Cortex of kidney (tissue), 1 donor: ENCODE measurements around the gene ZDHHC14.
"Not testable (repeated sequence)": the region's sequence is repeated elsewhere in the genome, so short reads cannot be mapped to it uniquely, and the experiment has no call there.

Experiments
- DNase-seq: peaks from one replicate; lab custom pipeline; 2025; lab: John Stamatoyannopoulos, UW

ZDHHC14 gene

DNA sequence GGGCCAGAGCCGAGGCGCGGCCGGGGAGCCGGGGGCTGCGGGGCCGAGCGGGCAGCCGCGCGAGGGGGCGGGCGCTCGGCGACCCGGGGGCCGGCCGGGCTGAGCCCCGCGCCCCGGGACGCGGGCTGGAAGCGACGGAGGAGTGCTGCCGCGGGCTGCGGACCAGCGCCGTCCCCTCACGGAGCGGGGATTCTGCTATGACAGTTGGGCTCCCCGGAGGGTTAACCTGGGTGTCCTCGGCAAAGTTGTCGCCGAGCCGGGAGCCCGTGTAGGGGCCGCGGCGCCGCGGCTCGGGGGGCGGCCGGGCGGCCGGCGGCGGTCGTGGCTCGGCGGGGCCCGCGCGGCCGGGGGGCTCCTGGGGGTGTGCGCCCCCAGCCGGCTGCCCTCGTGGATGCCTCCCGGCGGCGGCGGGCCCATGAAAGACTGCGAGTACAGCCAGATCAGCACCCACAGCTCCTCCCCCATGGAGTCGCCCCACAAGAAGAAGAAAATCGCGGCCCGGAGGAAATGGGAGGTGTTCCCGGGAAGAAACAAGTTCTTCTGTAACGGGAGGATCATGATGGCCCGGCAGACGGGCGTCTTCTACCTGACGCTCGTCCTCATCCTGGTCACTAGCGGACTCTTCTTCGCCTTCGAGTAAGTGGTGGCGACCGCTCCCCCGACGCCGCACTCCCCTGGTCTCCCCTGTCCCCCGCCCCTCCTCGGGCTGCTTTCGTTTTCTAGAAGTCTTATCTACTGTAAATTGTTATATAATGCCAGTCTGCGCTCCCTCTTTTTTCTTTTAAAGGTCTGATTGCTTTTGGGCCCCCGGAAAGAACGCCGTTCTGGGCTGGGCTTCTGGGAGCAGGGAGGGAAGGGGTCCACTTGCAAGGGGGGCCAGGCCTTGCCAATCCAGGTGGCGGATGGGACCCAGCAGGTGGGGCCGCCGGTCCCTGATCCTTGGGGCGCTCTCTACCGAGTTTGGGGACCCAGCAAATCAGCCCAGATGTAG, 936 bp downstream of the ZDHHC14 start:
- no peak for DNase-seq

GRCh38 chr6:157382821-157383220, 1.8 kb downstream of the ZDHHC14 start:
- no peak for DNase-seq

DNA sequence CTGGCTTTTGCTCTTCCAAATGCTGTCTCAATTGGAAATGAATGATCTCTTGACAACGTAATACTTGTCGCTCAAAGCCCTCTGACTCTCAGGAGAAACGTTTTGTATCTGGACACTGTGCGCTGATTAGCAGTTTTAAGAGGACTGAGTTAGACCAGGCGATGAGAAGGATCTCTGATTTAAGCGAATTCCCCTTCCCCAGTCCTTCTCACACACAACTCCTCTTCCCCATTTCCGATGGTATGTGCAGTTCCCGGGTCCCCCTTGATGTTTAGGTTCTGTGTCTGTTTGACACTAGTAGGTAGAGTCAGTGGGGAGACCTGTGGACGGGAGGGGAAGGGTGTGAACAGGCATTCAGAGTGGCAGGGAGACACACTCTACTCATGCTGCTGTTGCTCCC, 2.5 kb downstream of the ZDHHC14 start:
- no peak for DNase-seq

DNA sequence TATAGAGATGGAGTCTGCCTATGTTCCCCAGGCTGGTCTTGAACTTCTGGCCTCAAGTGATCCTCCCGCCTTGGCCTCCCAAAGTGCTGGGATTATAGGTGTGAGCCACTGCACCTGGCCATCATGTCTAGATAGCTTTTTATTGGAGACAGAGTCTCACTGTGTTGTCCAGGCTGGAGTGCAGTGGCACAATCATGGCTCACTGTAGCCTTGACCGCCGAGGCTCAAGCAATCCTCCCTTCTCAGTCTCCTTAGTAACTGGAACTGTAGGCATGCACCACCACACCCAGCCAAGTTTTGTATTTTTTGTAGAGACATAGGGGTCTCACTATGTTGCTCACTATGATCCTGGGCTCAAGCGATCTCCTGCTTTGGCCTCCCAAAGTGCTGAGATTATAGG, 4.0 kb downstream of the ZDHHC14 start:
- DNase-seq: not testable (repeated sequence)

DNA sequence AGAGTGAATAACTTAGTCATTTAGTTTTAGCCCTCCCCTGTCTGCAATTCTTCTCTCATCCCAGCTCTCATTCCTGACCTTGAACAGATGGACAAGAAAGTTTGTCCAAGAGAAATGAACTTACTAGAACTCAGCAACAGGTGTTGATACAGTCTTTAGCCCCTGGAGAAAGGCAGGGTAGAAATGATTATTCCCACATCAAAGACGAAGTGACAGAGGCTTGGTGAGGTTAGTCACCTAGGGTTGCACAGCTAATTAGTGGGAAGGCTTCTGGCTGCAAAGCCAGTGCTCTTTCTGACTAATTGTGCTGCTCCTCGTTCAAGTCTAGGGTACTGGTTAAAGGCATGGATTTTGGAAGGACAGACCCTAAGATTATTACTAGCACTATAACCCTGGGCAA, 4.5 kb downstream of the ZDHHC14 start:
- no peak for DNase-seq

- DNase-seq: no peak
These were observed 5.0 kb downstream of the ZDHHC14 start for GRCh38 chr6:157386023-157386422.

DNA sequence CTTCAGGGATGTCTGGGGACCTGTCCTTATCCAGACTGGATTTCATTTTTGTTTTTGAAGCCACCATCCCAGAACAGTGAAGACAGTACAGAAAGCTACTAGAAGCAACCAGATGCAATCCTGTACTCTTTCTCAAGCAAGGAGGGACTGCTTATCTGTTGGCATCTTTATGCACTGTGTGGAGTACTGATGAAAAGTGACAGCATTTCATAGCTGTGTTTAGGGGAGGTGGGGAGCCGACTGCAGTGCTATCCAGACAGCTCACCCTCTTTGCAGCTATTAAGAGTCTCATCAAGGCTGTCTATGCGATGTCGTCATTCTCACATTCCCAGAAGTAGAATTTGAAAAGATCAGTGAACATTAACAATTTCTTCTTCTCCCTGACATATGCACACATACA, 5.5 kb downstream of the ZDHHC14 start:
- DNase-seq: no peak

- no peak for DNase-seq
These were observed 7.9 kb downstream of the ZDHHC14 start for GRCh38 chr6:157388924-157389323.

- DNase-seq: no peak
These were observed 9.5 kb downstream of the ZDHHC14 start for GRCh38 chr6:157390273-157391060.

DNA sequence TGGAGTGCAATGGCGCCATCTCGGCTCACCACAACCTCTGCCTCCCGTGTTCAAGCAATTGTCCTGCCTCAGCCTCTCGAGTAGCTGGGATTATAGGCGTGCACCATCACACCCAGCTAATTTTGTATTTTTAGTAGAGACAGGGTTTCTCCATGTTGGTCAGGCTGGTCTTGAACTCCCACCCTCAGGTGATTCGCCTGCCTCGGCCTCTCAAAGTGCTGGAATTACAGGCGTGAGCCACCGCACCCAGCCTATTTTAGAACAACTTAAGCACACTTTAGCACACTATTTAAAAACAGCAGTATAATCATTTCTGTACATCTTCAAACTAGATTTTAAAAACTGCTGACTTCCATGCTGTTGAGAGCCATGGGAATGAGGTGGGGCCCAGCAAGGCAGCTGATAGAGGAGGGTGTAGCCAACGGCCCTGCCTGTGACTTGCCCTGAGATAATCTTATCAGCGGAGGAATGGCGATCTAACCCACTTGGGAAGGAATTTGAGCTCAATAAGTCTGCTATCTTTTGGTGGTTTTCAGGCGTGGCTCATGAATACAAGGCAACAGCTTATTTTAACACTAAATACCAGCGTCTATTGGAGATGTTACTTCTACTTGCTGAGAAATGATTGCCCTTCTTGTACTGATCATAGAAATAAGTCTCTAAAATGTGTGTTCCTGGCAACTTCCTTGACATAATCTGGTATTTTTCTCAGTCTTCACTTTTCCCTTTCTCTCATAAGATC, 12.1 kb downstream of the ZDHHC14 start:
- no peak for DNase-seq

DNA sequence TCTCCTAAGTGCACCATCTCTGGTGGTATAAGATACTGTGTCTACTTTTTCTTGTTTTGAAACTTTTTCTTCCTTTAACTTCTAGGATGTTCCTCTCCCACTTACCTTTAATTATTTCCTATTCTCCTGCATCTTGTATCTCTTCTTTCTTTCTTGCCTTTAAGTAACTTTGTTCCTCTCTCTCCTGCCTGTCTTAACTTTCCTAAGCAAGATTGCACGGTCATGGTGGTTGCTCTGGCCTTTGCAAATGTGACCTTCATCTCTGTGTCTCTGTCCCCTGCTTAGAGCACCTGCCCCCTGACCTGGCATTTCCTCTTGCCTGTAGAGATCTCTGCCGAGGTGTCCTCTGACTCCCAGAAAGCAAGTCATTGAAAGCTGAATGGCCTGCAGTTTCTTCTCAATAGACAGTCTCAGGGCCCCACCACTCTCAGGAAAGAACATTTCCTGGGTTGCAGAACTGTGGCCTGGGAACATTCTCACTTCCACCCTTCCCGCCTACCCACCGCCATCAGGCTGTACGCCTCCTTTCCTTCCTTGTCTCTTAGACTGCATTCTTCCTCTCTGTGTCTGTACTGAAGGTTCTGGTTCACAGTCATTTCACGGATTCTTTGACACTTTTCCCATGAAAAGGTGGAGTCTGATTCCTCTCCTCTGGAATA, 12.8 kb downstream of the ZDHHC14 start:
- no peak for DNase-seq

DNA sequence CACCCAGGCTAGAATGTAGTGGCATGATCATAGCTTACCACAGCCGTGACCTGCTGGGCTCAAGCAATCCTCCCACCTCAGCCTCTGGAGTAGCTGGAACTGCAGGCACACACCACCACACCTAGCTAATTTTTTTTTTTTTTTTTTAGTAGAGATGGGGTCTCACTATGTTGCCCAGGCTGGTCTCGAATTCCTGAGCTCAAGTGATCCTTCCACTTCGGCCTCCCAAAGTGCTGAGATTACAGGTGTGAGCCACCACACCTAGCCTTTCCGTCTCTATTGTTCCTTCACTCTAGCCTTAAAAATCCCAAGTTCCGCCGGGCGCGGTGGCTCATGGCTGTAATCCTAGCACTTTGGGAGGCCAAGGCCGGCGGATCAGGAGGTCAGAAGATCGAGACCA, 14.2 kb downstream of the ZDHHC14 start:
- not testable (repeated sequence) for DNase-seq

GRCh38 chr6:157396026-157396425, 15.0 kb downstream of the ZDHHC14 start:
- no peak for DNase-seq

- no peak for DNase-seq
These were observed 16.7 kb downstream of the ZDHHC14 start for GRCh38 chr6:157397660-157398059.

DNA sequence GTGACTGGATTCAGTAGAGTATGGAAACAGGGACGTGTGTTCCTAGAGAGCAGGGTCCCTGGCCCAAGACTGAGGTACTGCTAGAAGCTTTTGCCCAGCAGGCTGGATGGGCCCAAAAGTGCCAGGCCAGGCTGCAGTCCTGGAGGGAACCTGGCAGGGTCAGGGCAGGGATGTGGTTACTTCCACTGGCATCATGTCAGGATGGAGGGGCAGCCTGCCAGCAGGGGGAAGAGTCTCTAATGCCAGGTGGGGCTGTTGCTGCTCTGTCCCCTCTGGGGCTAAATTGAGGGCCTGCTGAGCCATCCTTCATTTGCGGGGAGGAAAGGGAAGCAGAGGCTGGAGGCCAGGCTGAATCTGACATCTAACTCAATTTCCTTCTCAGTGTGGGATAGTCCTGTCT, 17.2 kb downstream of the ZDHHC14 start:
- DNase-seq: no peak

DNA sequence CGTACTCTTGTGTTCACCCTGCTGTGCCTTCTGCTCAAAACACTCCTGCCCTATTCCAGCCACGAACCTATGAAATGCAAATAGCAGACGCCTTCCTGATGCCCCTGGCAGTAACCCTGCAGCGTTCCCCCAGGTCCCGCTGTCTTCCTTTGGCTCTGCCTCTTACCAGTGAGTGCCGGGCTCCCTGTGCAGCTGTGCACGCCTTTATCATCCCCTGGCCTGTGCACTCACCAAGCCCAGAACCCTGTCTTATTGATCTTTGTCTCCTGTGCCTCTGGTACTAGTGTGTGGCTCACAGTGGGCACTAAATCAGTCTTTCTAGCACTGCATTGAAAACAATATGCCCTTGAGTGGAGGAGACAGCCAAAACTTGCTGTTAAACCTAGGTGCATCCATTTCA, 19.7 kb downstream of the ZDHHC14 start:
- DNase-seq: no peak

DNA sequence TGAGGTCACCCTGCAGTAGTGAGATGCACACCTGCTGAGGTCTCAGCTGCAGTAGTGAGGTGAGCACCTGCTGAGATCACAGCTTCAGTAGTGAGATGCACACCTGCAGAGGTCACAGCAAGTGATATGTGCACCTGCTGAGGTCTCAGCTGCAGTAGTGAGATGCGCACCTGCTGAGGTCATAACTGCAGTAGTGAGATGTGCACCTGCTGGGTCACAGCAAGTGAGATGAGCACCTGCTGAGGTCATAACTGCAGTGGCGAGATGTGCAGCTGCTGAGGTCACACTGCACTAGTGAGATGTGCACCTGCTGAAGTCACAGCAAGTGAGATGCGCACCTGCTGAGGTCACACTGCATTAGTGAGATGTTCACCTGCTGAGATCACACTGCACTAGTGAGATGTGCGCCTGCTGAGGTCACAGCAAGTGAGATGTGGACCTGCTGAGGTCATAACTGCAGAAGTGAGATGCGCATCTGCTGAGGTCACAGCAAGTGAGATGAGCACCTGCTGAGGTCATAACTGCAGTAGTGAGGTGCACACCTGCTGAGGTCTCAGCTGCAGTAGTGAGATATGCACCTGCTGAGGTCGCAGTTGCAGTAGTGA, 20.8 kb downstream of the ZDHHC14 start:
- no peak for DNase-seq

DNA sequence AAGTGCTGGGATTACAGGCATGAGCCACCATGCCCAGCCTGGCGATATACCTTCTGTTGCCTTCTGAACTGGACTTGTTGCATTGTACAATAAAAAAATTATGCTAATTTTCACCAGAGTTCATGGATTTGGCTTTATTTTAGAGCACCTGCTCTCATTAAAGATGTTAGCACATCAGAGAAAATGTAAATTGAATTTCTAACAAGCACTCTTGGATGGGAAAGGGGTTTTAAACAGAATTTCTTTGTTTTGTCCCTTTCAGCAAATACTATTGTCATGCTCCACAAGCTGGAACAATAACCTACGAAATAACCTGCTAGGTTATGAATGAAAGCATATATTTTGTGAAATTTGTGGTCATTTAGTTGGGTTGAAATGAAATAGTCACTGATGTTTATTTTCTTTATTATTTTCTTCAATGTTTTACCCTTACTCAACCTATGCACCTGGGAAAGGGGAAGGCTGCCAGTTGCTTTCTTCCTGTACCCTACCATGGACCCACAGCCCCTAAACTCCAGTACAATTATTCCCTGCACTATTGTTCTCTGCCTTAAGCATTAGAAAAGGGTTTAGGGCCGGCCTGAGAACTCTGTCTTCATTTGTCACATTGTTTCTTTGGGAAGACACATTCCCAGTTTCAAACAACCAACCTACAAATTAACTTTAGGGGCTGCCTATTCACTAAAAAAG, 22.2 kb downstream of the ZDHHC14 start:
- no peak for DNase-seq

- DNase-seq: no peak
These were observed 22.7 kb downstream of the ZDHHC14 start for GRCh38 chr6:157403686-157404051.

DNA sequence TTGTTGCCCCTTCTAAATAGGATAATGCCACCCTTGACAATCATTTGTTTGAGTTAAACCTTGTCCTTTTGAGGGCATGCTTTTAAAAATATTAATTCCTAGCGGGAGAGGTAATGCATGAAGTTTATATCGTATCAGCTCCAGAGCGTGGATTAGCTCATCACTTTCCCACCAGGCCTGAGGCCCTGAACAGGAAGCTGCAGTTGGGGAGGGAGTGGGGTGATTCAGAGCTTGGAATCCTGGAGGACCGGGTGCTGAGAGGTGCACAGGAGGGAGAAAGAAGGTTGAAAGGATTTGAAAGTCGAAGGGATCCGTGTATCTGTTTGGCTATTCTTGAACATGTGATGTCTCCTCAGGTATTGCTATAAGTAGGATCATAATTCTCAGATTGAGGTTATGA, 25.0 kb downstream of the ZDHHC14 start:
- no peak for DNase-seq

GRCh38 chr6:157406661-157407060, 25.7 kb downstream of the ZDHHC14 start:
- DNase-seq: no peak
